ENCODE results near the gene NDRG2.

Gene NDRG2

DNA sequence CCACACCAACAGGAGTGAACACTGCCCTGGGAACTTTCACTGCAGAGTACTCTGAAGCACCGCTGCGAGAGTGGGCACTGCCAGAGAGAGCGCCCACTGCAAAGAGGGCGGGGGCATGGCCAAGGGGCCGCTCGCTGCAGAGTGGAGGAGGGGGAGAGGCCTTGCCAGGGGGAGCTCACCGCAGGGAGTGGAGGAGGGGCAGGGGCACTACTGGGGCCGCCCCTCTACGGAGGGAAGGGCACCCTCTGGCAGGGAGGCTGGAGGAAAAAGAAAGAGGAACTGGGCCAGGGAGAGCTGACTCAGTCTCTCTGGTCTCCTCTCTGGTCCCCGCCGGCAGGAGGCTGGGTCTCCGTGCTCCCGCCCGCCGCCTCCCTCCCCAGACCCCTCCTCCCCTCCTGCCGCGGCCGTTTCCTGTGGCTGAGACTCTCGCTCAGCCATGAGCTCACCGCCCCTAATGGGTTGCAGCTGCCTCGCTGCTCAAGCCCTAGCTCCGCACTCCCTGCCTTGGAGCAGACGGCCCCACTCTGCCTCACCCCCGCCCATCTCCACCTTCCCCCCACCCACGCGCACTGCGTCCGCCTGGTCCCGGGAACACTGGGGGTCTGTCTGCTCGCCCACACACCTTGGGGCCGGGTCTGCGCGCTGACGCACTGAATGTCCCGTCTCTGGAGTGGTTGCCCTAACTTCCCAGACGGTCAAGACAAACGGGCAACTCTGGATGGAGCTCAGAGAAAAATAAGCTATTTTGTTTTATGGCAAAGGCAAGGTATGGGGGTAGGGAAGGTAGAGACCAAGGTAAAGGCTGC lies 46.6 kb upstream of the NDRG2 start (continued):
- TF ChIP-seq, protein P1, sequence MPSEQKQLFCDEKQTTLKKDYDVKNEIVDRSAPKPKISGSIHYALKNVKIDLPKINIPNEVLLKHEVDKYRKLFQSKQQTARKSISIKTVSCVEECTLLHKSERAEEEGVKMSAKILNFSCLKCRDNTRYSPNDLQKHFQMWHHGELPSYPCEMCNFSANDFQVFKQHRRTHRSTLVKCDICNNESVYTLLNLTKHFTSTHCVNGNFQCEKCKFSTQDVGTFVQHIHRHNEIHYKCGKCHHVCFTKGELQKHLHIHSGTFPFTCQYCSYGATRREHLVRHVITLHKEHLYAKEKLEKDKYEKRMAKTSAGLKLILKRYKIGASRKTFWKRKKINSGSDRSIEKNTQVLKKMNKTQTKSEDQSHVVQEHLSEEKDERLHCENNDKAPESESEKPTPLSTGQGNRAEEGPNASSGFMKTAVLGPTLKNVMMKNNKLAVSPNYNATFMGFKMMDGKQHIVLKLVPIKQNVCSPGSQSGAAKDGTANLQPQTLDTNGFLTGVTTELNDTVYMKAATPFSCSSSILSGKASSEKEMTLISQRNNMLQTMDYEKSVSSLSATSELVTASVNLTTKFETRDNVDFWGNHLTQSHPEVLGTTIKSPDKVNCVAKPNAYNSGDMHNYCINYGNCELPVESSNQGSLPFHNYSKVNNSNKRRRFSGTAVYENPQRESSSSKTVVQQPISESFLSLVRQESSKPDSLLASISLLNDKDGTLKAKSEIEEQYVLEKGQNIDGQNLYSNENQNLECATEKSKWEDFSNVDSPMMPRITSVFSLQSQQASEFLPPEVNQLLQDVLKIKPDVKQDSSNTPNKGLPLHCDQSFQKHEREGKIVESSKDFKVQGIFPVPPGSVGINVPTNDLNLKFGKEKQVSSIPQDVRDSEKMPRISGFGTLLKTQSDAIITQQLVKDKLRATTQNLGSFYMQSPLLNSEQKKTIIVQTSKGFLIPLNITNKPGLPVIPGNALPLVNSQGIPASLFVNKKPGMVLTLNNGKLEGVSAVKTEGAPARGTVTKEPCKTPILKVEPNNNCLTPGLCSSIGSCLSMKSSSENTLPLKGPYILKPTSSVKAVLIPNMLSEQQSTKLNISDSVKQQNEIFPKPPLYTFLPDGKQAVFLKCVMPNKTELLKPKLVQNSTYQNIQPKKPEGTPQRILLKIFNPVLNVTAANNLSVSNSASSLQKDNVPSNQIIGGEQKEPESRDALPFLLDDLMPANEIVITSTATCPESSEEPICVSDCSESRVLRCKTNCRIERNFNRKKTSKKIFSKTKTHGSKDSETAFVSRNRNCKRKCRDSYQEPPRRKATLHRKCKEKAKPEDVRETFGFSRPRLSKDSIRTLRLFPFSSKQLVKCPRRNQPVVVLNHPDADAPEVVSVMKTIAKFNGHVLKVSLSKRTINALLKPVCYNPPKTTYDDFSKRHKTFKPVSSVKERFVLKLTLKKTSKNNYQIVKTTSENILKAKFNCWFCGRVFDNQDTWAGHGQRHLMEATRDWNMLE (tag by site-specific recombination; conservative IDR thresholded peaks at IDR 0.05; ENCODE audit: low read depth): no peak
- TF ChIP-seq ZNF155 (tag by site-specific recombination; IDR thresholded peaks at IDR 0.05) (no peak), ZIC2 (tag by site-specific recombination; IDR thresholded peaks at IDR 0.05) (peak; percentile 71), ZNF600 (tag by site-specific recombination; IDR thresholded peaks at IDR 0.05) (peak; percentile 82), ZNF560 (tag by site-specific recombination; IDR thresholded peaks at IDR 0.05; ENCODE audit: borderline replicate concordance) (no peak), OSR2 (tag by site-specific recombination; IDR thresholded peaks at IDR 0.05) (no peak), ZNF23 (tag by site-specific recombination; IDR thresholded peaks at IDR 0.05; ENCODE audit: borderline replicate concordance) (no peak), ZNF664 (tag by site-specific recombination; IDR thresholded peaks at IDR 0.05) (no peak), SP2 (tag by site-specific recombination; IDR thresholded peaks at IDR 0.05) (peak; percentile 83), ZNF221 (tag by site-specific recombination; IDR thresholded peaks at IDR 0.05; ENCODE audit: borderline replicate concordance) (no peak), ZNF658 (tag by site-specific recombination; IDR thresholded peaks at IDR 0.05) (no peak), YY1 (tag by site-specific recombination; IDR thresholded peaks at IDR 0.05) (peak; percentile 13; the same call in 1 of the 2 replicates), ZNF146 (tag by site-specific recombination; IDR thresholded peaks at IDR 0.05) (peak; percentile 4; the same call in 1 of the 2 replicates), ZNF48 (tag by site-specific recombination; IDR thresholded peaks at IDR 0.05) (no peak), ZNF585B (tag by site-specific recombination; IDR thresholded peaks at IDR 0.05) (no peak), ZNF510 (tag by site-specific recombination; IDR thresholded peaks at IDR 0.05; ENCODE audit: insufficient replicate concordance) (no peak), ZNF670 (tag by site-specific recombination; IDR thresholded peaks at IDR 0.05; ENCODE audit: low read depth) (no peak), ZNF530 (tag by site-specific recombination; IDR thresholded peaks at IDR 0.05; ENCODE audit: low read depth) (no peak)
- TF ChIP-seq, protein P2, sequence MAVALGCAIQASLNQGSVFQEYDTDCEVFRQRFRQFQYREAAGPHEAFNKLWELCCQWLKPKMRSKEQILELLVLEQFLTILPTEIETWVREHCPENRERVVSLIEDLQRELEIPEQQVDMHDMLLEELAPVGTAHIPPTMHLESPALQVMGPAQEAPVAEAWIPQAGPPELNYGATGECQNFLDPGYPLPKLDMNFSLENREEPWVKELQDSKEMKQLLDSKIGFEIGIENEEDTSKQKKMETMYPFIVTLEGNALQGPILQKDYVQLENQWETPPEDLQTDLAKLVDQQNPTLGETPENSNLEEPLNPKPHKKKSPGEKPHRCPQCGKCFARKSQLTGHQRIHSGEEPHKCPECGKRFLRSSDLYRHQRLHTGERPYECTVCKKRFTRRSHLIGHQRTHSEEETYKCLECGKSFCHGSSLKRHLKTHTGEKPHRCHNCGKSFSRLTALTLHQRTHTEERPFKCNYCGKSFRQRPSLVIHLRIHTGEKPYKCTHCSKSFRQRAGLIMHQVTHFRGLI (tag by site-specific recombination; IDR thresholded peaks at IDR 0.05): 0 out of 2 replicates have a peak, but pooled peaks have one; percentile 13
- TF ChIP-seq, protein P3, sequence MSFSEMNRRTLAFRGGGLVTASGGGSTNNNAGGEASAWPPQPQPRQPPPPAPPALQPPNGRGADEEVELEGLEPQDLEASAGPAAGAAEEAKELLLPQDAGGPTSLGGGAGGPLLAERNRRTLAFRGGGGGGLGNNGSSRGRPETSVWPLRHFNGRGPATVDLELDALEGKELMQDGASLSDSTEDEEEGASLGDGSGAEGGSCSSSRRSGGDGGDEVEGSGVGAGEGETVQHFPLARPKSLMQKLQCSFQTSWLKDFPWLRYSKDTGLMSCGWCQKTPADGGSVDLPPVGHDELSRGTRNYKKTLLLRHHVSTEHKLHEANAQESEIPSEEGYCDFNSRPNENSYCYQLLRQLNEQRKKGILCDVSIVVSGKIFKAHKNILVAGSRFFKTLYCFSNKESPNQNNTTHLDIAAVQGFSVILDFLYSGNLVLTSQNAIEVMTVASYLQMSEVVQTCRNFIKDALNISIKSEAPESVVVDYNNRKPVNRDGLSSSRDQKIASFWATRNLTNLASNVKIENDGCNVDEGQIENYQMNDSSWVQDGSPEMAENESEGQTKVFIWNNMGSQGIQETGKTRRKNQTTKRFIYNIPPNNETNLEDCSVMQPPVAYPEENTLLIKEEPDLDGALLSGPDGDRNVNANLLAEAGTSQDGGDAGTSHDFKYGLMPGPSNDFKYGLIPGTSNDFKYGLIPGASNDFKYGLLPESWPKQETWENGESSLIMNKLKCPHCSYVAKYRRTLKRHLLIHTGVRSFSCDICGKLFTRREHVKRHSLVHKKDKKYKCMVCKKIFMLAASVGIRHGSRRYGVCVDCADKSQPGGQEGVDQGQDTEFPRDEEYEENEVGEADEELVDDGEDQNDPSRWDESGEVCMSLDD (tag by site-specific recombination; IDR thresholded peaks at IDR 0.05): peak; percentile 66; the same call in 1 of the 2 replicates
- TF ChIP-seq, protein P4, sequence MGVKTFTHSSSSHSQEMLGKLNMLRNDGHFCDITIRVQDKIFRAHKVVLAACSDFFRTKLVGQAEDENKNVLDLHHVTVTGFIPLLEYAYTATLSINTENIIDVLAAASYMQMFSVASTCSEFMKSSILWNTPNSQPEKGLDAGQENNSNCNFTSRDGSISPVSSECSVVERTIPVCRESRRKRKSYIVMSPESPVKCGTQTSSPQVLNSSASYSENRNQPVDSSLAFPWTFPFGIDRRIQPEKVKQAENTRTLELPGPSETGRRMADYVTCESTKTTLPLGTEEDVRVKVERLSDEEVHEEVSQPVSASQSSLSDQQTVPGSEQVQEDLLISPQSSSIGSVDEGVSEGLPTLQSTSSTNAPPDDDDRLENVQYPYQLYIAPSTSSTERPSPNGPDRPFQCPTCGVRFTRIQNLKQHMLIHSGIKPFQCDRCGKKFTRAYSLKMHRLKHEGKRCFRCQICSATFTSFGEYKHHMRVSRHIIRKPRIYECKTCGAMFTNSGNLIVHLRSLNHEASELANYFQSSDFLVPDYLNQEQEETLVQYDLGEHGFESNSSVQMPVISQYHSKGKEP (tag by site-specific recombination; IDR thresholded peaks at IDR 0.05): no peak
- TF ChIP-seq, protein P5, sequence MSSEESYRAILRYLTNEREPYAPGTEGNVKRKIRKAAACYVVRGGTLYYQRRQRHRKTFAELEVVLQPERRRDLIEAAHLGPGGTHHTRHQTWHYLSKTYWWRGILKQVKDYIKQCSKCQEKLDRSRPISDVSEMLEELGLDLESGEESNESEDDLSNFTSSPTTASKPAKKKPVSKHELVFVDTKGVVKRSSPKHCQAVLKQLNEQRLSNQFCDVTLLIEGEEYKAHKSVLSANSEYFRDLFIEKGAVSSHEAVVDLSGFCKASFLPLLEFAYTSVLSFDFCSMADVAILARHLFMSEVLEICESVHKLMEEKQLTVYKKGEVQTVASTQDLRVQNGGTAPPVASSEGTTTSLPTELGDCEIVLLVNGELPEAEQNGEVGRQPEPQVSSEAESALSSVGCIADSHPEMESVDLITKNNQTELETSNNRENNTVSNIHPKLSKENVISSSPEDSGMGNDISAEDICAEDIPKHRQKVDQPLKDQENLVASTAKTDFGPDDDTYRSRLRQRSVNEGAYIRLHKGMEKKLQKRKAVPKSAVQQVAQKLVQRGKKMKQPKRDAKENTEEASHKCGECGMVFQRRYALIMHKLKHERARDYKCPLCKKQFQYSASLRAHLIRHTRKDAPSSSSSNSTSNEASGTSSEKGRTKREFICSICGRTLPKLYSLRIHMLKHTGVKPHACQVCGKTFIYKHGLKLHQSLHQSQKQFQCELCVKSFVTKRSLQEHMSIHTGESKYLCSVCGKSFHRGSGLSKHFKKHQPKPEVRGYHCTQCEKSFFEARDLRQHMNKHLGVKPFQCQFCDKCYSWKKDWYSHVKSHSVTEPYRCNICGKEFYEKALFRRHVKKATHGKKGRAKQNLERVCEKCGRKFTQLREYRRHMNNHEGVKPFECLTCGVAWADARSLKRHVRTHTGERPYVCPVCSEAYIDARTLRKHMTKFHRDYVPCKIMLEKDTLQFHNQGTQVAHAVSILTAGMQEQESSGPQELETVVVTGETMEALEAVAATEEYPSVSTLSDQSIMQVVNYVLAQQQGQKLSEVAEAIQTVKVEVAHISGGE (tag by site-specific recombination; conservative IDR thresholded peaks at IDR 0.05; ENCODE audit: low read depth): no peak
- TF ChIP-seq, protein P6, sequence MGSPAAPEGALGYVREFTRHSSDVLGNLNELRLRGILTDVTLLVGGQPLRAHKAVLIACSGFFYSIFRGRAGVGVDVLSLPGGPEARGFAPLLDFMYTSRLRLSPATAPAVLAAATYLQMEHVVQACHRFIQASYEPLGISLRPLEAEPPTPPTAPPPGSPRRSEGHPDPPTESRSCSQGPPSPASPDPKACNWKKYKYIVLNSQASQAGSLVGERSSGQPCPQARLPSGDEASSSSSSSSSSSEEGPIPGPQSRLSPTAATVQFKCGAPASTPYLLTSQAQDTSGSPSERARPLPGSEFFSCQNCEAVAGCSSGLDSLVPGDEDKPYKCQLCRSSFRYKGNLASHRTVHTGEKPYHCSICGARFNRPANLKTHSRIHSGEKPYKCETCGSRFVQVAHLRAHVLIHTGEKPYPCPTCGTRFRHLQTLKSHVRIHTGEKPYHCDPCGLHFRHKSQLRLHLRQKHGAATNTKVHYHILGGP (tag by site-specific recombination; IDR thresholded peaks at IDR 0.05): no peak
